GM12801 (cell line): ENCODE results near the gene TBX4.

ENCODE experiments used
- CTCF ChIP-seq: IDR thresholded peaks from one replicate; pipeline ENCODE4 v1.5.1; 2011; ENCODE audit warnings: control low read depth; ENCODE audit not compliant: insufficient read length; ENCODE audit errors: extremely low read depth

Gene TBX4

GRCh38 chr17:61452301-61453290 lies at the start of gene TBX4:
TBX4 (plus strand) TSS chr17:61452422; CDS start chr17:61456491, 4,069 bp downstream.
- no peak for TF ChIP-seq CTCF

GRCh38 chr17:61402978-61403800 lies 49.0 kb upstream of the TBX4 start:
- no peak for TF ChIP-seq CTCF

- TF ChIP-seq CTCF: no peak
Observed at GRCh38 chr17:61403801-61404662, 48.2 kb upstream of the TBX4 start.

- TF ChIP-seq CTCF: no peak
Observed at GRCh38 chr17:61404663-61404912, 47.6 kb upstream of the TBX4 start.

- TF ChIP-seq CTCF: no peak
Observed at GRCh38 chr17:61404913-61405685, 47.1 kb upstream of the TBX4 start.

- TF ChIP-seq CTCF: no peak
Observed at GRCh38 chr17:61405686-61406536, 46.3 kb upstream of the TBX4 start.
